ENCODE results near the gene LRGUK.

DNA sequence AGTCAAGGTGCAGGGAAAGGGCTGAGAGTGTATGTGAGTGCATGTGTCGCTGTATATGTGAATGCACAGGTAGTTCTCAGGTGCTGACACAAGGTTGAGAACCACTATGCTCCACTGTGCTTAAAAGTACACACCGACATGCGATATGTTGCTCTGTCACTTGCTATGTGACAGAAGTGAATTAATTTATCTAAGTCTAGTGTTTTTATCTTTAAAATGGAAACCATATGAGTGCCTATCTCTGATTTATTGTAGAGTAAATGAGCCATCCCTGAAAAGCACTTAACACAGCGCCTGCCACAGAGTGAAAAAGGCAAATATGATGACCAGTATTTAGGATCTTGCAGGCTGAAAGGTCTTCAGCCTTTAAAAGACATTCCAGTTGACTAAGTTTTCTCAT is 184.7 kb downstream of the LRGUK start:
- TF ChIP-seq, protein P1, sequence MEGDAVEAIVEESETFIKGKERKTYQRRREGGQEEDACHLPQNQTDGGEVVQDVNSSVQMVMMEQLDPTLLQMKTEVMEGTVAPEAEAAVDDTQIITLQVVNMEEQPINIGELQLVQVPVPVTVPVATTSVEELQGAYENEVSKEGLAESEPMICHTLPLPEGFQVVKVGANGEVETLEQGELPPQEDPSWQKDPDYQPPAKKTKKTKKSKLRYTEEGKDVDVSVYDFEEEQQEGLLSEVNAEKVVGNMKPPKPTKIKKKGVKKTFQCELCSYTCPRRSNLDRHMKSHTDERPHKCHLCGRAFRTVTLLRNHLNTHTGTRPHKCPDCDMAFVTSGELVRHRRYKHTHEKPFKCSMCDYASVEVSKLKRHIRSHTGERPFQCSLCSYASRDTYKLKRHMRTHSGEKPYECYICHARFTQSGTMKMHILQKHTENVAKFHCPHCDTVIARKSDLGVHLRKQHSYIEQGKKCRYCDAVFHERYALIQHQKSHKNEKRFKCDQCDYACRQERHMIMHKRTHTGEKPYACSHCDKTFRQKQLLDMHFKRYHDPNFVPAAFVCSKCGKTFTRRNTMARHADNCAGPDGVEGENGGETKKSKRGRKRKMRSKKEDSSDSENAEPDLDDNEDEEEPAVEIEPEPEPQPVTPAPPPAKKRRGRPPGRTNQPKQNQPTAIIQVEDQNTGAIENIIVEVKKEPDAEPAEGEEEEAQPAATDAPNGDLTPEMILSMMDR (IDR thresholded peaks at IDR 0.05 in 4 of 5, conservative IDR thresholded peaks at IDR 0.05 in 1 of 5), result no peak
- TF ChIP-seq POLR2A (IDR thresholded peaks at IDR 0.05), result no peak
